ENCODE measurements around the gene TRIM31. TPM values are rescaled to one million over a fixed set of nuclear protein-coding genes. Genes with fewer than 3 reads are reported as not detected.

Gene TRIM31
- under 1 TPM in 1 of 4 donors, not detected in 3; 0.21 TPM for polyA plus RNA-seq (ENCODE audit: insufficient read length in 4 of 4)

DNA sequence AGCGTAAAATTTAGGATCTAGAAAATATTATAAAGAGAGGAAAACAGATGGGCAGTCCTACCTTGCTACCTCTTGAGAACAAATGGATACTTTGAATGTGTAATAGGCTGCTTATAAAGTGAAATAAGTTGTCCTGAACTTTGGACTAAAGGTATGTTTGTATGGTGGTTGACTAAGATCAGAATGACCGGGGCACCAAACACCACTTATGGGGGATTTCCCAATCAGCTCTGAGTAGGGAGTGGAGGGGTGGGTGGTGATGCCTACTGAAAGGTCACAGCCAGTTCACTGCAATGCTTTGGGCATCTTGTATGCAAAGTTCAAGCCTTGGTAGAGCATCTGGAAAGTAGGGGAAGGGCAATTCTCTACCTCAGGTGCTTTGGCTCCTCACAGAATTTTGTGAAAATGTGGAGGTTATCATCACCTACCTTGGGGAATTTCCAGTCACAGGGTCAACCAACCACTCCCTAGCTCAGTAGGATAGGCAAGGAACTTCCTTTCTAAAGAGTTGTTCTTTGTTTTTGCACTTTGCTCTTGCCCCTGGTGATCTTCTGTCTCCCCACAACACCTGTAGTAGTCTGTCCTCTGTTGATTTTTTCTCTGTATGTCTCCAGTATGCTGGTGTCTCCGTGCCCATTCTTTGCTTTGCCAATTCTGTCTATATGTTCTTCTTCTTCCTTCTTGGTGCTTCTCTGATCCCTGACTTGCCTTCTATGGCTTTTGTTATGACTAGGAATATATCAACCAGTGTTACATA lies at the start of gene TRIM31:
TSS of gene TRIM31 (minus strand) at position 88 of the 757 bp plus-strand sequence. CDS start 285 bp downstream, outside the sequence.
- no peak for DNase-seq (ENCODE audit: low read depth in 4 of 4, low spot score in 2 of 4)

DNA sequence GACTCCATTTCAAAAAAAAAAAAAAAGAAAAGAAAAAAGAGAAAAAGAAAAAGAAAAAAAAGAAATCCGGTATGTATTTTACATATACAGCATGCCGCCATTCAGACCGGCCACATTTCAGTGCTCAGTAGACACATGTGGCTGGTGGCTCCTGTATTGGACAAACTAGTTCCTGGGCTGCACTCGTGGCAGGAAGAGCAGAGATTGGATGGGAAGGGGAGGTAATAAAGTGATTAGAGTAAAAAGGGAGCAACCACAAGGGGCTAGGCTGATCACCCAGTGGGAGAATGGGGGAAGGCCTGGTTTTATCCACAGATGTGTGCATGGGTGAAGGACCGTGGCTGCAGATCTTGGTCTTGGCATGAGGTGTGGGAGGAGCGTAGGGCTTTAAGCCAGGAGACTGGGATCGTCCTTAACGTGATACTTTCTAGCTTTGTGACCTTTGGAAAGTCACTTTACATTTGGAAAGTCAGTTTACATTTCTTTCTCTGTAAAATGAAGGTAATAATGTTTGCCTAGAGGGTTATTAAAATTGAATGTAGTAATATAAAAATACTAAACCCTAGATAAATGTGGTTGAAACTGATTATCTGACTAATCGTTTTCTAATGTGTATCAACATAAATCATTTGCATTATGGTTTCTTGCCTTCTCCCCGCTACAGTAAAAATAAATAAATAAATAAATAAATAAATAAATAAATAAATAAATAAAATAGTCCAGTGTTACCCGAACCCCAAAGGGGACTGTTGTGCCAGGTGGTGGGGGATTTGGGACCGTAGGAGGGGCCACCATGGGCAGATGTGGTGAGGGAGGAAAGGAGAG lies 49.6 kb upstream of the TRIM31 start:
- DNase-seq (ENCODE audit: low read depth in 4 of 4, low spot score in 2 of 4): no peak

- no peak for DNase-seq (ENCODE audit: low read depth in 4 of 4, low spot score in 2 of 4)
Measured at GRCh38 chr6:30160785-30161531, 48.1 kb upstream of the TRIM31 start, which contains the start of gene TRIM10. Gene TRIM10, minus strand, starts transcription at chr6:30161211. Its CDS starts 353 bp downstream, at chr6:30160858.

DNA sequence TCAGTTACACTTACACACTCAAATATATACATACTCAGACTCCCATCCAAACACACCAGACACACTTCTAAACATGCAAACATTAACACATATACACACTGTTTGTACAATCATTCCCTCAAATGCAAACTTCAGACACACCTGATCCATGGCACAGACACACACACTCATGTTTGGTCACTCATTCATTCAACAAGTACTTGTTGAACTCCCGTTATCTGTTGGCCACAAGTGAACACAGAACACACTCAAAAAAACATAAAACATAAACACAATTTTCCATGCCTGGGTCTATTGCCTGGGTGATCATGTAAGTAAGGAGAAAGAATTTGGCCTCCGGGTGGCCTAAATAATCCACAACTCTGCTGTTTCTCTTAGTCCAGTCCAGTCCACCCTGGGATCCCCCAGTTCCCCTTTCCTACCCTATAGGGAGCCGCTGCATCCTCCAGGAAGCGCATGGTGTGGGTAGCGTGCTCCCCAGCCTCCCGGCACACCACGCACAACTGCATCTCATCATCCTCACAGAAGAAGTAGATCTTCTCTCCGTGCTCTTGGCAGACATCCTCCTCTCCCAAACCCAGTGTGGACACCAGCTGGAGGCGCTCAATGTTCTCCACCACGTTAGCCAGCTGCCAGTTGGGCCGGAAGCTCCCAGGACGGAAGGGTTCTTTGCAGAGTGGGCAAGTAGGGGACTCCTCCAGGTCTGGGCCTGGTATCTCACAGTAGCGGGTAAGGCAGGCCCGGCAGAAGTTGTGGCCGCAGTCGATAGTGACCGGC lies 47.3 kb upstream of the TRIM31 start:
- no peak for DNase-seq (ENCODE audit: low read depth in 4 of 4, low spot score in 2 of 4)

DNA sequence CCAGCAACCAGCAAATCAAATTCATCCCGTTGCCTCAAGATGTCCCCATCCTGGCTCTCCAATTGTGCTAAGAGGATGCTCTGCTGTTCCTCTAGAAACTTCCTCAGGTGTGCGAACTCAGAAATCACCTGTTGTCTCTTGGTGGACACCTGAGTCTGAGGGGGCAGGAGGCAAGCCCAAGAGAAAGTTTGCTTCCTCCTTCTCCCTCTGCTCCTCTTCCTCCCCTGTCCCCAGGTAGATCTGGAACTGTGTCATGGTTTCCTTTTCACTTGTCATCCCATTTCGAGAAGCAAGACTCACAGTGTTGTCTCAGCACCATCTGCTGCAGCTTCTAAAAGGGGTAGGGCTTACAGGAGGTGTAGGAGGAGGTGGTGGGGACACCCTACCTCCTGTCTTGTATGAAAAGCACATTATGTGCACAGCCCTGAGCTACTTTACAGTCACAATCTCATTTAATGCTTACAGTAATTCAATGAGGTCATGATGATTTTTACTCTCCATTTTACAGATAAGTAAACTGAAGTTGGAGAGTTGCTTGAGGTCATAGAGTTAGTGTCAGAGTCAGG lies 45.7 kb upstream of the TRIM31 start:
- no peak for DNase-seq (ENCODE audit: low read depth in 4 of 4, low spot score in 2 of 4)

- DNase-seq (ENCODE audit: low read depth in 4 of 4, low spot score in 2 of 4): no peak
Measured at GRCh38 chr6:30157999-30158398, 45.1 kb upstream of the TRIM31 start.

GRCh38 chr6:30157581-30157980 lies 44.7 kb upstream of the TRIM31 start:
- DNase-seq (ENCODE audit: low read depth in 4 of 4, low spot score in 2 of 4): no peak

DNA sequence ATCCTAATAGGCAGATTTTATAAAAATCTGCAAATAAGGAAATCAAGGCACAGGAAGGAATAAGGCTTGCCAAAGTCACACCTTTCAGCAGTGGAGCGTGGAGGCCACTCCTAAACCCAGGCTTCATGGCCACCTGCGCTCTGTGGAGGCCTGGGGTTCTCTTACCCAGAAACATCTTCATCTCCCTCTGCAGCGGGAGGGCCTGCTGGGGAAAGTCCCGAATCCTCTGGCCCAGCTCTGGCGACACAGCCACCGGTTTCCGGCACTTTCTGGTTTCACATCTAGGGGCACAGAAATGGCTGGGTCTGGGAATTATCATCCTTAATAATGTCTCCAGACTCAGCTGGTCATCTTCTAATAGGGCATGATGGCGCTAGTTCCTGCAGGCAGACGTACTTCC lies 43.9 kb upstream of the TRIM31 start:
- no peak for DNase-seq (ENCODE audit: low read depth in 4 of 4, low spot score in 2 of 4)

- no peak for DNase-seq (ENCODE audit: low read depth in 4 of 4, low spot score in 2 of 4)
Measured at GRCh38 chr6:30156262-30156599, 43.3 kb upstream of the TRIM31 start.

DNA sequence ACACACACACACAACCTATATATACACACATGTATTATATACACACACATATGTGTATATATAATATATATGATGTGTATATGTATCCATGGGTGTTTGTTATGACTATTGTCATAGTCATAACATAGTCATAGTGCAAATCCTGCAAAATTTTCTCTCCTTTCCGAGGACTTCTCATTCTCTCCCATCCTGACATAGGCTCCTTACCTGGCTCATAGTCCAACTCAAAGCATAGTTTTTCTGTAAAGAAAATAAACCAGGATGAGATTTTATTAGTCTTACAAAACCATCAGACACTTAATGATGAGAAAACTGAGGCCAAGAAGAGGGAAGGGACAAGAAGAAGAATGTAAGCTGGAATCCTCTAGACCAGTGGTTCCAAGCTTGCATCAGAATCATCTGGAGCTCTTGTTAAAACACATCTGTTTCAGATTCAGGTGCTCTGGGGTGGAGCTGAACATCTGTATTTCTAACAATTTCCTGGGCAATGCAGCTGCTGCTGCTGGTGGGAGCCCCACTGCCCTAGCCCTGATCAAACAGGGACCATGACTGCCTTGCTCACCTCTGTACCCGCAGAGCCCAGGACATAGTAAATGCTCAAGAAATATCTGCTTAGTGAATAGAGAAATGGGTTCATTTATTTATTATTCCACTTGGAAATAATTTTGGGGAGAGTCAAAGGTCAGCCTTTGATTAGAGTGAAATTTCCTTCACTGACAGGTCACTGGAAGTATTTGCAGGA lies 42.8 kb upstream of the TRIM31 start:
- DNase-seq (ENCODE audit: low read depth in 4 of 4, low spot score in 2 of 4): no peak

GRCh38 chr6:30154709-30155519 lies 42.0 kb upstream of the TRIM31 start:
- DNase-seq (ENCODE audit: low read depth in 4 of 4, low spot score in 2 of 4): no peak

- no peak for DNase-seq (ENCODE audit: low read depth in 4 of 4, low spot score in 2 of 4)
Measured at GRCh38 chr6:30154061-30154460, 41.2 kb upstream of the TRIM31 start.

- DNase-seq (ENCODE audit: low read depth in 4 of 4, low spot score in 2 of 4): no peak
Measured at GRCh38 chr6:30152910-30153610, 40.2 kb upstream of the TRIM31 start.

DNA sequence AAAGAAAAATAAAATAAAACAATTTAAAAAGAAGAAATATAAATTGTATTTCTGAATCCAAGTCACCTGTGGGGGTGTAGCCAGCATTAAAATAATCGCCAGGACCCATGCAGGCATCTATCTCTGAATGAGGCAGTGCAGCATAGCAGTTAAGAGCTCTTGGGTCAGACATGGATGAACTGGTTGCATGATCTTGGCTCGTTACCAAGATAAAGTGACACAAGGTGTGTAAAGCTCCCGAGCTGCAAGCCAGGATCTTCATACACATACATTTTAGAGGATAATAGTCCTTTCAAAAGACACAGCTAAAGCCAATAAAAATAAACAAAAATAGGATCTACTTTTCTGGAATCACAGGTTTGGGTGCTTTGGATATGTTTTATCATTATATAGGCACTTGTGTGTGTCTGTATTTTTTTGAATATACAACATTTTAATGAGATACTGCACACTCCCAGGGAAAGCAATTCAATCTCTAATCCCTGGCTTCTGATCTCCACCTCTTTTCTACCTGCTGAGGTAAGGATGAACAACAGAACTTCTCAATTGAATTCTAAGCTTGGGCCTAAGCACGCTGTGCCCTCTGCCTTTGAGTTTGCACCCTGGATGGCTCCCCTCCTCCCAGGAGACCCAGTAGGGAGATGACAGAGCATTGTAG lies 39.3 kb upstream of the TRIM31 start:
- DNase-seq (ENCODE audit: low read depth in 4 of 4, low spot score in 2 of 4): no peak

DNA sequence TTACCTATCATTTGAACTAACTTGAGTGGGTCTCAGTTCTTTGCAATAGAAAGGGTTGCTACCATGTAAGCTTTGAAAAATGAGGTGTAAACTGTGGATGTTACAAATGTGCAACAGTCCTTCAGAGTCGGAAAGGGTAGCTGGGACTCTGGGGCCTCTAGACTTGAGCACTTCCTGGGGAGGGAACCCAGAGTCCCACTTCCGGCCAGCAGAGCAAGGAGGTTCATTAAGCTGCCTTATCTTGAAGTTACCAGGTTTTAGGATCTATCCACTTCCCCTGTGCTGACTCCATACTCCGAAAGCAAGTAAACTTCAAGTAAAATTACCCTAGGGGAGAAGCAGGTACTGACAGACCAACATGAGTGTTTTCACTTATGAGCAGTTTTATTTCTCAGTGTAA lies 38.7 kb upstream of the TRIM31 start:
- no peak for DNase-seq (ENCODE audit: low read depth in 4 of 4, low spot score in 2 of 4)

DNA sequence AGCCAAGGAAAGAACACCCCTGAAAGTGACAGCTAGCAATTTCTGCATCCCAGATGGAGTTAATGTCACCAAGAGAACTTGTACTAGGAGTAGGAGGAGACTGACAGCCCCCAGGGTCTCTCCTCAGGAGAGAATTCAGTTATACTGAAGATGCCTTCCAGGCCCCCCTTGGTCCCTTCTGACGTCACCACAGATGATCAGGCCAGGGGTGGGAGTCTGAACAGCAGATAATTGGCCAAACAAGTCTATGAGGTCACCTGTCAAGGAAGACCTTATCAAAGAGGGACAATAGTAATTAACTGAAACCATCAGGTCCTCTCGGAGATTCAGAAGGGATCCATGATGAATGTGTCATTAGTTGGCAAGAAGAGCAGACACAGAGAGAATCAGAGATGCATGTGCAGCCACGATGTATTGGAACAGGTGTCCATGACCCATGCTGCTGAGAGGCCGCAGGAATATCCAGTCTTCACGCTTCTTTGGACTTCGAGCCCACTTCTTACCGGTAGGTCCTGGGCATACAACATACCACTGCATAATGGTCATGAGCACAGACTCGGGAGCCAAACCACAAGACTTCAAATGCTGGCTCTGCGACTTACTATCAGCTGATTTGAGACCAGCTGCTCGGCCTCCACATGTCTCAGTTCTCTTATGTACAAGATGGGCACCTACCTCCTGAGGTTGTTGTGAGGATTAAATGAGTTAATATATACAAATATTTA lies 37.9 kb upstream of the TRIM31 start:
- no peak for DNase-seq (ENCODE audit: low read depth in 4 of 4, low spot score in 2 of 4)

Measured in left renal cortex interstitium (tissue), 4 donors.